Measurements from ENCODE around the gene KRT77.

The KRT77 gene

GRCh38 chr12:52655251-52655650 lies 48.1 kb downstream of the KRT77 start:
- H3K4me1 ChIP-seq (ENCODE audit: control insufficient read depth in 2 of 2, insufficient read depth in 1 of 2, low read depth in 1 of 2, low read length in 2 of 2) = peaks cover 0 to 2% of the 10 kb centered on the region in 2 donors
- H3K4me2 ChIP-seq (ENCODE audit: insufficient read depth, low read length, poor library complexity, severe bottlenecking) = no peak overlapping the region
- no peak for DNase-seq (ENCODE audit: low spot score)
- no peak overlapping the region for H3K27ac ChIP-seq (replicated peaks; ENCODE audit: low read length)
- no peak overlapping the region for H2BK5ac ChIP-seq (ENCODE audit: low read length)
- H3K14ac ChIP-seq (ENCODE audit: low read length) = no peak overlapping the region
- no peak overlapping the region for H3K4me3 ChIP-seq (ENCODE audit: low read length in 2 of 2)
- H3K79me1 ChIP-seq (ENCODE audit: low read depth, low read length) = no peaks in the 10 kb centered on the region
- no peak overlapping the region for H4K8ac ChIP-seq (ENCODE audit: low read depth, low read length)
- H2BK120ac ChIP-seq (ENCODE audit: low read depth, low read length) = no peak overlapping the region
- H3K27me3 ChIP-seq (ENCODE audit: control insufficient read depth in 3 of 3, insufficient read depth in 3 of 3, low read depth in 1 of 3, low read length in 3 of 3) = peaks cover 0 to 5% (median 0%) of the 10 kb centered on the region in 3 experiments
- H3K18ac ChIP-seq (ENCODE audit: low read length) = no peak overlapping the region
- H3K23ac ChIP-seq (ENCODE audit: low read depth, low read length, poor library complexity) = no peak overlapping the region
- no peak overlapping the region for H3K9ac ChIP-seq (ENCODE audit: low read depth, low read length, poor library complexity)
- WGBS, 2 donors (ENCODE audit: extremely low coverage in 2 of 2, insufficient read length in 2 of 2, insufficient replicate concordance in 1 of 2) = no CpG with 5 or more reads among the region's 6 CpGs
- H3K36me3 ChIP-seq (replicated peaks in 1 of 2; ENCODE audit: control insufficient read depth in 2 of 2, insufficient read depth in 2 of 2, low read length in 2 of 2) = no peaks in the 10 kb centered on the region
- H3K4ac ChIP-seq (ENCODE audit: low read length) = no peak overlapping the region
- no peak overlapping the region for H2BK15ac ChIP-seq (ENCODE audit: low read length)
- no peak overlapping the region for H2AK5ac ChIP-seq (ENCODE audit: low read depth, low read length)
- peaks cover 0 to 2% of the 10 kb centered on the region in 2 donors for H3K9me3 ChIP-seq (replicated peaks in 1 of 2; ENCODE audit: control insufficient read depth in 2 of 2, insufficient read depth in 1 of 2, low read depth in 1 of 2, low read length in 2 of 2)
- H2BK12ac ChIP-seq (ENCODE audit: low read length) = no peak overlapping the region
- H4K91ac ChIP-seq (ENCODE audit: low read depth, low read length, poor library complexity) = no peak overlapping the region
- no peak overlapping the region for H2AFZ ChIP-seq (ENCODE audit: low read length)

DNA sequence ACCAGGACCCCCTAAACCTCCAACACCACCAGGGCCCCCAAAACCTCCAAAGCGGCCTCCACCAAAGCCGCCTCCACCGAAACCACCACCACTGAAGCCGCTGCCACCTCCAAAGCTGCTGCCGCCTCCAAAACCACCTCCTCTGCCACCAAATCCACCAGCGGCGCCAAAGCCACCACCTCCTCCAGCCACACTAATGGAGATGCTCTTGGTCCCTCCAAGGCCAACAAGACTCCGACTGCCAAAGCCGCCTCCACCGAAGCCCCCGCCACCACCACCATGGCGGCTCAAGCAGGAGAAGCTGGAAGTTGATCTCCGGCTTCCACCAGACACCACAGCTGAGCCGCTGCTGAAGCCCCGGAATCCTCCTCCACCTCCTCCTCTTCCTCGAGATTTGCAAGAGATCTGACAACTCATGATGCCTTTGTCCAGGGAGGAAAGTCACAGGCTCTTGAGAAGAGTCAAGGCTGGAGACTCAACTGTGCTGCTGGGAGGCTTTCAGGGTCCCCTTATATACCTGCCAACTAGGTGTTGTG lies 51.5 kb downstream of the KRT77 start, which contains the start of gene KRT2:
TSS of gene KRT2 (minus strand) at position 486 of the 536 bp plus-strand sequence. CDS start at position 417, 69 bp downstream.
- Histone ChIP-seq H4K8ac (ENCODE audit: low read depth, low read length) (no peak within 1 kb of the TSS), H3K4me3 (ENCODE audit: low read length in 2 of 2) (no peak within 1 kb of the TSS), H3K9me3 (replicated peaks in 1 of 2; ENCODE audit: control insufficient read depth in 2 of 2, insufficient read depth in 1 of 2, low read depth in 1 of 2, low read length in 2 of 2) (peaks cover 0 to 2% of the 10 kb centered on the region in 2 donors), H2BK5ac (ENCODE audit: low read length) (no peak within 1 kb of the TSS), H3K18ac (ENCODE audit: low read length) (no peak within 1 kb of the TSS), H2BK12ac (ENCODE audit: low read length) (no peak within 1 kb of the TSS), H3K23ac (ENCODE audit: low read depth, low read length, poor library complexity) (no peak within 1 kb of the TSS), H2BK15ac (ENCODE audit: low read length) (no peak within 1 kb of the TSS), H2AK5ac (ENCODE audit: low read depth, low read length) (no peak within 1 kb of the TSS), H2AFZ (ENCODE audit: low read length) (no peak within 1 kb of the TSS), H3K9ac (ENCODE audit: low read depth, low read length, poor library complexity) (no peak within 1 kb of the TSS), H2BK120ac (ENCODE audit: low read depth, low read length) (peak within 1 kb of the TSS; percentile 61), H3K27me3 (ENCODE audit: control insufficient read depth in 3 of 3, insufficient read depth in 3 of 3, low read depth in 1 of 3, low read length in 3 of 3) (no peaks in the 10 kb centered on the region), H3K36me3 (replicated peaks in 1 of 2; ENCODE audit: control insufficient read depth in 2 of 2, insufficient read depth in 2 of 2, low read length in 2 of 2) (no peaks in the 10 kb centered on the region), H4K91ac (ENCODE audit: low read depth, low read length, poor library complexity) (no peak within 1 kb of the TSS), H3K14ac (ENCODE audit: low read length) (no peak within 1 kb of the TSS), H3K27ac (replicated peaks; ENCODE audit: low read length) (no peak within 1 kb of the TSS), H3K4ac (ENCODE audit: low read length) (no peak within 1 kb of the TSS), H3K79me1 (ENCODE audit: low read depth, low read length) (no peaks in the 10 kb centered on the region), H3K4me1 (ENCODE audit: control insufficient read depth in 2 of 2, insufficient read depth in 1 of 2, low read depth in 1 of 2, low read length in 2 of 2) (peaks cover 0 to 6% of the 10 kb centered on the region in 2 donors), H3K4me2 (ENCODE audit: insufficient read depth, low read length, poor library complexity, severe bottlenecking) (no peak within 1 kb of the TSS)
- DNase-seq (ENCODE audit: low spot score) = no peak
- no CpG with 5 or more reads among the region's 16 CpGs for WGBS, 2 donors (ENCODE audit: extremely low coverage in 2 of 2, insufficient read length in 2 of 2, insufficient replicate concordance in 1 of 2)

DNA sequence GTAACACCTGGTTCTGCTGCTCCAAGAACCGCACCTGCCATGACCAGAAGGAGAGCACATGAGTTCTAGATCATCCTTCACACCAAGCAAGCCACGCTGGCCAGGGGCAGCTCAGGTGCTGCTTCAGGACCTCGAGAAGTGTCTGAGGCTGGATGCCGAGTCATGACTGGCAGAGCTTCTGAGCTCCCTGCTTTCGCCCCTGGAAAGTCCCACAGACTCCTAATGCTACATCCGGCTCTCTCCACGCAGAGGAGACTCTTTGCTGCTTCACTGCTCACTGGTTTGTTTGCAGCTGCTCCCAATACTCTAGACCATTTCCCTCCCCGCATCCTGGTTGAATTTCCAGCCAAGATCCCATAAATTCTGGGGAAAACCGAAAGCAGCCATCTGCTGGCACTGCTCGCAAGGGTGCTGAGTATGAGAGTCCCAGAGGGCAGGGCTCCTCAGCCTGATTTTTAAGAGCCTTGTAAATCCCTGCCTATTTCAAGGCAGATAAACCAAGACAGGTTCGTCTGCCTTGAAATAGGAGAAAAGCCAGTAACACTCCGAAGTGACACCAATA lies 52.7 kb downstream of the KRT77 start:
- Histone ChIP-seq H3K9me3 (replicated peaks in 1 of 2; ENCODE audit: control insufficient read depth in 2 of 2, insufficient read depth in 1 of 2, low read depth in 1 of 2, low read length in 2 of 2) (peaks cover 0 to 2% of the 10 kb centered on the region in 2 donors), H3K18ac (ENCODE audit: low read length) (no peak overlapping the region)
- no peak for DNase-seq (ENCODE audit: low spot score)

GRCh38 chr12:52649066-52649465 lies 54.3 kb downstream of the KRT77 start:
- WGBS, 2 donors (ENCODE audit: extremely low coverage in 2 of 2, insufficient read length in 2 of 2, insufficient replicate concordance in 1 of 2) = no CpG with 5 or more reads among the region's 6 CpGs
- Histone ChIP-seq H3K4ac (ENCODE audit: low read length) (no peak overlapping the region), H3K4me2 (ENCODE audit: insufficient read depth, low read length, poor library complexity, severe bottlenecking) (no peak overlapping the region), H3K23ac (ENCODE audit: low read depth, low read length, poor library complexity) (no peak overlapping the region), H2BK12ac (ENCODE audit: low read length) (no peak overlapping the region), H3K4me1 (ENCODE audit: control insufficient read depth in 2 of 2, insufficient read depth in 1 of 2, low read depth in 1 of 2, low read length in 2 of 2) (peaks cover 0 to 3% of the 10 kb centered on the region in 2 donors), H2BK5ac (ENCODE audit: low read length) (no peak overlapping the region), H3K9ac (ENCODE audit: low read depth, low read length, poor library complexity) (no peak overlapping the region), H2BK15ac (ENCODE audit: low read length) (no peak overlapping the region), H4K8ac (ENCODE audit: low read depth, low read length) (no peak overlapping the region), H2BK120ac (ENCODE audit: low read depth, low read length) (no peak overlapping the region), H3K9me3 (replicated peaks in 1 of 2; ENCODE audit: control insufficient read depth in 2 of 2, insufficient read depth in 1 of 2, low read depth in 1 of 2, low read length in 2 of 2) (peaks cover 0 to 2% of the 10 kb centered on the region in 2 donors), H3K18ac (ENCODE audit: low read length) (no peak overlapping the region), H3K36me3 (replicated peaks in 1 of 2; ENCODE audit: control insufficient read depth in 2 of 2, insufficient read depth in 2 of 2, low read length in 2 of 2) (no peaks in the 10 kb centered on the region), H3K14ac (ENCODE audit: low read length) (no peak overlapping the region), H3K27me3 (ENCODE audit: control insufficient read depth in 3 of 3, insufficient read depth in 3 of 3, low read depth in 1 of 3, low read length in 3 of 3) (peaks cover 0 to 5% (median 0%) of the 10 kb centered on the region in 3 experiments), H2AFZ (ENCODE audit: low read length) (no peak overlapping the region), H3K4me3 (ENCODE audit: low read length in 2 of 2) (no peak overlapping the region), H3K27ac (replicated peaks; ENCODE audit: low read length) (no peak overlapping the region), H2AK5ac (ENCODE audit: low read depth, low read length) (no peak overlapping the region), H3K79me1 (ENCODE audit: low read depth, low read length) (no peaks in the 10 kb centered on the region), H4K91ac (ENCODE audit: low read depth, low read length, poor library complexity) (no peak overlapping the region)
- DNase-seq (ENCODE audit: low spot score) = no peak

More for the DNA sequence above, 52.7 kb downstream of the KRT77 start:
- Histone ChIP-seq H2BK12ac (ENCODE audit: low read length) (no peak overlapping the region), H3K27ac (replicated peaks; ENCODE audit: low read length) (no peak overlapping the region), H3K27me3 (ENCODE audit: control insufficient read depth in 3 of 3, insufficient read depth in 3 of 3, low read depth in 1 of 3, low read length in 3 of 3) (no peaks in the 10 kb centered on the region), H3K9ac (ENCODE audit: low read depth, low read length, poor library complexity) (no peak overlapping the region), H2BK5ac (ENCODE audit: low read length) (no peak overlapping the region), H3K14ac (ENCODE audit: low read length) (no peak overlapping the region), H3K79me1 (ENCODE audit: low read depth, low read length) (no peaks in the 10 kb centered on the region), H2AK5ac (ENCODE audit: low read depth, low read length) (no peak overlapping the region), H4K8ac (ENCODE audit: low read depth, low read length) (no peak overlapping the region), H3K4me1 (ENCODE audit: control insufficient read depth in 2 of 2, insufficient read depth in 1 of 2, low read depth in 1 of 2, low read length in 2 of 2) (peaks cover 0 to 3% of the 10 kb centered on the region in 2 donors), H3K4me2 (ENCODE audit: insufficient read depth, low read length, poor library complexity, severe bottlenecking) (no peak overlapping the region), H3K23ac (ENCODE audit: low read depth, low read length, poor library complexity) (no peak overlapping the region), H4K91ac (ENCODE audit: low read depth, low read length, poor library complexity) (no peak overlapping the region), H3K36me3 (replicated peaks in 1 of 2; ENCODE audit: control insufficient read depth in 2 of 2, insufficient read depth in 2 of 2, low read length in 2 of 2) (no peaks in the 10 kb centered on the region), H2BK15ac (ENCODE audit: low read length) (no peak overlapping the region), H2AFZ (ENCODE audit: low read length) (no peak overlapping the region), H2BK120ac (ENCODE audit: low read depth, low read length) (no peak overlapping the region), H3K4me3 (ENCODE audit: low read length in 2 of 2) (no peak overlapping the region), H3K4ac (ENCODE audit: low read length) (no peak overlapping the region)
- WGBS, 2 donors (ENCODE audit: extremely low coverage in 2 of 2, insufficient read length in 2 of 2, insufficient replicate concordance in 1 of 2) = no CpG with 5 or more reads among the region's 12 CpGs

Measured in neuronal stem cell (in vitro differentiated cells).